GM18508 (cell line): ENCODE data around the gene MARK2.

ENCODE experiments used
- ATAC-seq: cut with Tn5 transposase; IDR thresholded peaks from one replicate; pipeline ENCODE4 v1.9.1; 2021; ENCODE audit warnings: moderate number of reproducible peaks; ENCODE audit not compliant: insufficient read depth, unreplicated experiment

MARK2 gene

DNA sequence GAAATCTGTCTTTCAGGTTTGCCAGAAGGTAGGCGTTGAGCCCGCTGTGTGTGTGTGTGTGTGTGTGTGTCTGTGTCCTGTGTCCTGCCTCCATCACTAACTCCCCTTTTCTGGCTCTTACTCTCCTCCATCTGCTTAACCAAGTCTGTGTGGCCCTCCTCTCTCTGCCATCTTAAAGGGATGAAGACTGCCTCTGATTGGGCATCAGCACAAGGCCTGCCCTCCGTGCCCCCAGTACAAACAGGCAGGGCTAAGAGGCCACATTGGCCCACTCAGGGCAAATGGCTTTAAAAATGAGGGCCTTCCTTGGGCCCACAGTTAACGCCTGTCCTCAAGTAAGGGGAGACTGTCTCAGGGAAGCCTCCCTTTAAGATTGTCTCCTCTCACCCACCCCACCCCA, 67.2 kb downstream of the MARK2 start:
- no peak for ATAC-seq

- no peak for ATAC-seq
These were observed 67.7 kb downstream of the MARK2 start for GRCh38 chr11:63906585-63906984.

DNA sequence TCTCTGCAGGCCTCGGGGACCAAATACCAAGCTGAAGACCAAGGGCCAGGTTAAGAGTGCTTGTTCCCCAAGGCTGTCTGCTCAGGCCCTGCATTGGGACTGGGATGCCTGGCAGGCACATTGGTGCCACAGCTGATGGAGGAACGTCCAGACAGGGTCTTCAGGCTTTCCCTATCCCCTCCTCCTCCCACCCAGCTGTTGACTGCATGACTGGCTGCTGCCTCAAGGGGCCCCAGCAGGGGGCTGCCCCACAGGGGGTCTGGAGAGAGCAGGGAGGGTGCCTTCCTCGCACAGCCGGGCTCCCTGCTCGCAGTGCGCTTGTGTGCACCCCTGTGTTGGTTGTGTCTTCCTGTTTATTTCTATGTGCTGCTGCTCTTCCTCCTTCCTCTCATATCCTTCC, 68.2 kb downstream of the MARK2 start:
- no peak for ATAC-seq

- no peak for ATAC-seq
These were observed 69.1 kb downstream of the MARK2 start for GRCh38 chr11:63907808-63908530.

DNA sequence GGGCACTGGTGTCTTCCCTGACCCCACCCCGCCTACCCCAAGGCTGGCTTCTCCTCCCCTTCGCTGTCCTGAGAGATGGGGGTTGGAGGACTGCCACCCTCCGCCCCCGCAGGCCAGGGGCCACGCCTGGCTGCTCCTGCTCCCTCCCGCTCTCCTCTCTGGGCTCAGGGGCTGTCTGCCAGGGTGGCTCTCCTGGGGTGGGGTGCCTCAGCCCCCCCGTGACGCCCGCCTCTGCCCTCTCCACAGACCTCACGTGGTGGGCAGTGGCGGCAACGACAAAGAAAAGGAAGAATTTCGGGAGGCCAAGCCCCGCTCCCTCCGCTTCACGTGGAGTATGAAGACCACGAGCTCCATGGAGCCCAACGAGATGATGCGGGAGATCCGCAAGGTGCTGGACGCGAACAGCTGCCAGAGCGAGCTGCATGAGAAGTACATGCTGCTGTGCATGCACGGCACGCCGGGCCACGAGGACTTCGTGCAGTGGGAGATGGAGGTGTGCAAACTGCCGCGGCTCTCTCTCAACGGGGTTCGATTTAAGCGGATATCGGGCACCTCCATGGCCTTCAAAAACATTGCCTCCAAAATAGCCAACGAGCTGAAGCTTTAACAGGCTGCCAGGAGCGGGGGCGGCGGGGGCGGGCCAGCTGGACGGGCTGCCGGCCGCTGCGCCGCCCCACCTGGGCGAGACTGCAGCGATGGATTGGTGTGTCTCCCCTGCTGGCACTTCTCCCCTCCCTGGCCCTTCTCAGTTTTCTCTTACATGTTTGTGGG, 69.9 kb downstream of the MARK2 start:
- ATAC-seq = no peak

- ATAC-seq = no peak
These were observed 70.9 kb downstream of the MARK2 start for GRCh38 chr11:63909591-63910506.

DNA sequence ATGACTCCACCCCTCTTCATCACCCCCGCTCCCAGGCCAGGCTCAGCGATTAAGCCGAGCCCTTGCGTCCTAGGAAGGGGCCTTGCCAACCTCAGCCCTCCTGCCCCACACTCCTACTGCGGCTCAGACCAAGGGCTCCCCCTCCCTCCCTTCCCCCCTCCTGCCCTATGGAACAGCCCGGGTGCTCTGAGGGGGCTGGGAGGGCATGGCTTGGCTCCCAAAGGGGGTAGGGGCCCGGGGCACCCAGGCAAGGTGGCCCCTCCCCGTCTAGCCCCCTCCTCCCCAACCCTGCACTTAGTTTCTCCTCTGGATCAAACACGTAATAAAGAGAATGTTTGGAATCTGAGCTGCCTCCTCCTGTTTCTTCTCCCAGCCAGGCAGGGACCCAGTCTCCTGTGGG, 71.8 kb downstream of the MARK2 start:
- no peak for ATAC-seq

DNA sequence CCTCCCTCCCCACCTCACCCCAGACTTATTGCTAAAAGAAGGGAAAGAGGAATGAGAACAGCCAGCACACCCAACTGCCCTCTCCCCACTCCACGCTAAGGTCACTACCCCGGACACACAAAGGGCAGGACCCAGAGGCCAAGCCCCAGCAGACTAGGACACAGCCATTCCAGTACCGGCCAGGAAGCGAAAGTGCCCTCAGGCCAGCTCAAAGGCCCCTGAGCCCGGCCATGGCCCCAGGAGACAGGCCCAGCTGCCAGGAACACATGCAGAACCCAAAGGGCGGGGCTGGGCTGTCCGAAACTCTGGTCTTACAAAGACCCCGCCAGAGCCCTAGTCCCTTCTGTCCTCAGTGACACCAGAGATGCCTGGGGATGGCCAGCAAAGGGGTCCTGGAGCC, 72.5 kb downstream of the MARK2 start:
- no peak for ATAC-seq

DNA sequence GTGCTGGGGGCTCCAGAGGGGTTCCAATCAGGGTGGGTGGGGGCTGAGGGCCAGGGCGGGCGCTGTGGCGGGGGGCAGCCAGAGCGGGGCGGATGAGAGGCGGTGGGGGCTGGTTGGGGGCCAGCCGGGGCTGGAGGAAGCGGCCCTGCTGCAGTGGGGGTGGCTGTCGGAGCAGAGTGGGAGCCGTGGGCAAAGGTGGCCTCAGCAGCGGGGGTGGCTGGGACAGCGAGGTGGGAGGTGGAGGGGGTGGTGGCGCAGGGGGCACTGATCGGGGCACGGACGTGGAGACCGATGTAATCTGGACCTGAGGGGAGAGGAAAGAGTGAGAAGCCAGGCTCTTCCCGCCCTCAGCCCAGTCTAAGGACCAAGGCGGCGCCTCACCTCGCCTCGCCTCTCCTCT, 73.0 kb downstream of the MARK2 start:
- no peak for ATAC-seq

DNA sequence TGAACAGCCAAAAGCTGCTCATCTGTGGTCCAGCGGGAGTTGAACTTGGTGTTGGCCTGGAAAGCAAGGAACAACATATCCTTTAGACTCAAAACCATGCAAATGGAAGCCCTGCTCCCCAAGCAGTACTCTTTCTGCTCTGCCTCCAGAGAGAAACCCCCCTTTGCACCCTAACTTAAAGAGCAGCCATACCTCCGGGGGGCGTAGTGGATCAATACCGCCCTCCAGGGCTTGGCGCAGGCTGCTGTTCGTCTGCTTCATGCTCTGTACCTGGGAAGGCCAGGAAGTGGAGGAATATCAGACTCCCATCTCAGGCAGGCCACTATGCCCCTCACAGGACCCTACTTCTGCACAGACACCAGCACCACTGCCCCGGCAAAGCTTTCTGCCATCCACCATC, 73.8 kb downstream of the MARK2 start:
- ATAC-seq = no peak

GRCh38 chr11:63913866-63914830, 75.2 kb downstream of the MARK2 start:
- no peak for ATAC-seq

GRCh38 chr11:63914896-63915691, 76.2 kb downstream of the MARK2 start:
- ATAC-seq = no peak

- ATAC-seq = no peak
These were observed 77.3 kb downstream of the MARK2 start for GRCh38 chr11:63915961-63916836.

- ATAC-seq = no peak
These were observed 78.2 kb downstream of the MARK2 start, which contains the start of gene RCOR2 for GRCh38 chr11:63916837-63917691. RCOR2 (minus strand) TSS chr11:63917164; CDS start chr11:63916456, 708 bp downstream.

DNA sequence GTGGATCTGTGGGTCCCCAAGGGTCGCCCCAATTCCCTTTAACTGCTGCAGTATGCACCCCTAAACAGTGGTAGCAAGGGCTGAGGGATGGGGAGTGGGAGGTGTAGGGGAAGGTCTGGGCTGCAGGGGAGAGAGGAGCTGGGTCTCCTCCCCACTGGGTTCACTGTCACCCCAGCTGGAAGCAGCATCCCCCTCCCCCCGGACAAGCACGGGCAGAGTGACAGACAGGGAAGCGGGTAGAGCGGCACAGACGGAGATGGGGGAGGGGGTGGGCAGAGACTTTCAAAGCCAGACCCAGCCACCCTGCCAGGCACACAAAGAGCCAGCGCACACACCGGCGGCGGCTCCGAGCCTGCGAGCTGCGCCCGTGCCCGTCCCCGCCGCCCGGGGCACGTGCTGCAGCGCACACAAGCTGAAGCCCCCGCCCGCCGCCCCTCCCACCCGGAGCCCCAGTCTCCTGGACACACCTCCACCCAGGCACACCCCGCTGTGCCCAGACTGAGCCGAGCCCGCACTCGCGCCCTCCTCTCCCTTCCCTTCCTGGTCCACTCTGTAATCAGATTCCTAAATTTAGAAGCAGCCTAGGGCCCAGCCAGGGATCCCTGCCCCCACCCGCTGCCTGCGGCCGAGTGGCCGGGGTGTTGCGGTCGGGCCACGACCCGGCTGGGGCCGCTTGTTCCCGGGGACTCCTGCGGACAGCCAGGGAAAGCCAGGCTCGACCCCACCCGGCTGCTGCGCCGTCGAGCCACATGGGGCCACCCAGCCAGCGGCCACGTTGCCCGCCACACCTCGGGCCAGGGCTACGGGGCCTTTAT, 79.0 kb downstream of the MARK2 start:
- no peak for ATAC-seq

DNA sequence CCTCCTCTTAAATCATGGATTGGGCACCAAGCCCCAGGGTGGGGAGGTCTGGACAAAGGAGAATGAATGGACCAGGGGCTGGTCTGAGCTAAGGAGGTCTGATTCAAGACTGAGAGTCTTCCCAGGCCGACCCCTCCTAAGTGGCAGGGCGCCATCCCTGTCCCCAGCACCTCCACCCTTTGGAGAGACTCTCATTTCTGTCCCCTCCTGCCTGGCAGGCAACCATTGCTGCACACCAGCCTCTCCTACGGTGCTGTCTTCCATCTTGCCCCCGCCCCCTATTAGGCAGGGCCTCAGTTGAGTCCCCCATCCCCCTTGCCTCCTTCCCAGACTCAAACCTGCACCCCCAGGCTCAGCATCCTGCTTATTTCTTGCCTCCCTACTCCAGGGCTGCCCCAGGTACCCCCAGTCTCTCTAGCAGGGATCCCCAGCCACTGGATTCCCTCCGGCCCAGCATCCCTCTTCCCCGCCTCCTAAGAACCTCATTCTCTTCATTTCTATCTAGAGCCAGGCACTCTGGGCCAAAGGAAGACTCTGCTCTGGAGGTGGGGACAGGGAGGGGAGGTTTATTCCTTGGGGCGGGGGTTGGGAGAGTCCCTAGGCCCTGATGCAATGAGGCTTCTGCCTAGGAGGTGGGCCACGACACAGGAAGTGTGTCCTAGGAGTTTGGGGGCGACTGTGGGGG, 79.7 kb downstream of the MARK2 start:
- no peak for ATAC-seq
